ENCODE data around the gene UPF1.
"Not testable (repeated sequence)": the region's sequence is repeated elsewhere in the genome, so short reads cannot be mapped to it uniquely, and the experiment has no call there.

- TF ChIP-seq CTCF, EZH2phosphoT487, EZH2 (IDR thresholded peaks at IDR 0.05): not testable (repeated sequence)
These were observed 15.1 kb upstream of the UPF1 start for GRCh38 chr19:18816645-18817044.
